HEK293T (cell line): ENCODE data around the gene ZNF679.
"Not testable (repeated sequence)": the region's sequence is repeated elsewhere in the genome, so short reads cannot be mapped to it uniquely, and the experiment has no call there.

Source experiments
- CTCF ChIA-PET: fragments of 350-600 bp; formaldehyde crosslinking; extraction: SDS; loops from one replicate; lab custom pipeline; 2021; ENCODE audit warnings: antibody characterized with exemption, inconsistent platforms; lab: Yijun Ruan, JAX
- POLR2A ChIA-PET: fragments of 350-600 bp; formaldehyde crosslinking; extraction: SDS; loops from one replicate; lab custom pipeline; 2020; ENCODE audit warnings: antibody characterized with exemption, inconsistent platforms; lab: Yijun Ruan, JAX
- DNase-seq: peaks from one replicate; pipeline ENCODE4 v3.0.0; 2012; ENCODE audit warnings: mixed read lengths; ENCODE audit errors: extremely low spot score
- ARNT ChIP-seq: fragments of 450-650 bp; IDR thresholded peaks from 2 replicates; pipeline ENCODE4 v1.6.1; 2017; ENCODE audit warnings: mild to moderate bottlenecking
- BHLHE40 ChIP-seq: fragments of 450-650 bp; IDR thresholded peaks from 2 replicates; pipeline ENCODE4 v1.6.1; 2016; ENCODE audit warnings: mild to moderate bottlenecking, moderate library complexity, borderline replicate concordance
- CTBP1 ChIP-seq: fragments of 450-650 bp; IDR thresholded peaks from 2 replicates; pipeline ENCODE4 v1.6.1; 2016; ENCODE audit warnings: borderline replicate concordance
- ELF4 ChIP-seq: fragments of 450-650 bp; IDR thresholded peaks from 2 replicates; pipeline ENCODE4 v1.6.1; 2017; ENCODE audit warnings: antibody characterized with exemption
- FOXA1 ChIP-seq: fragments of 450-650 bp; IDR thresholded peaks from 2 replicates; pipeline ENCODE4 v1.6.1; 2016; ENCODE audit warnings: mild to moderate bottlenecking
- FOXK2 ChIP-seq: fragments of 450-650 bp; IDR thresholded peaks from 2 replicates; pipeline ENCODE4 v1.6.1; 2016; ENCODE audit warnings: mild to moderate bottlenecking
- FOXM1 ChIP-seq: fragments of 450-650 bp; IDR thresholded peaks from 2 replicates; pipeline ENCODE4 v1.6.1; 2017; ENCODE audit warnings: mild to moderate bottlenecking, borderline replicate concordance
- HDGF ChIP-seq: fragments of 450-650 bp; IDR thresholded peaks from 2 replicates; pipeline ENCODE4 v1.6.1; 2017; ENCODE audit warnings: antibody characterized with exemption, borderline replicate concordance
- L3MBTL2 ChIP-seq: fragments of 450-650 bp; conservative IDR thresholded peaks from 2 replicates; pipeline ENCODE4 v1.6.1; 2016; ENCODE audit warnings: mild to moderate bottlenecking
- LEF1 ChIP-seq: fragments of 450-650 bp; IDR thresholded peaks from 2 replicates; pipeline ENCODE4 v1.6.1; 2017; ENCODE audit warnings: mild to moderate bottlenecking, borderline replicate concordance
- NFRKB ChIP-seq: fragments of 450-650 bp; IDR thresholded peaks from 2 replicates; pipeline ENCODE4 v1.6.1; 2016; ENCODE audit warnings: mild to moderate bottlenecking, moderate library complexity
- SP1 ChIP-seq: fragments of 450-650 bp; IDR thresholded peaks from 2 replicates; pipeline ENCODE4 v1.6.1; 2017
- SUZ12 ChIP-seq: fragments of 450-650 bp; IDR thresholded peaks from 2 replicates; pipeline ENCODE4 v1.6.1; 2016; ENCODE audit warnings: mild to moderate bottlenecking
- TARDBP ChIP-seq: fragments of 450-650 bp; IDR thresholded peaks from 2 replicates; pipeline ENCODE4 v1.6.1; 2016
- ZNF384 ChIP-seq: fragments of 450-650 bp; IDR thresholded peaks from 2 replicates; pipeline ENCODE4 v1.6.1; 2016
- TF ChIP-seq, protein P1 (sequence below): fragments of 450-650 bp; IDR thresholded peaks from 2 replicates; pipeline ENCODE4 v1.6.1; 2016

The ZNF679 gene

DNA sequence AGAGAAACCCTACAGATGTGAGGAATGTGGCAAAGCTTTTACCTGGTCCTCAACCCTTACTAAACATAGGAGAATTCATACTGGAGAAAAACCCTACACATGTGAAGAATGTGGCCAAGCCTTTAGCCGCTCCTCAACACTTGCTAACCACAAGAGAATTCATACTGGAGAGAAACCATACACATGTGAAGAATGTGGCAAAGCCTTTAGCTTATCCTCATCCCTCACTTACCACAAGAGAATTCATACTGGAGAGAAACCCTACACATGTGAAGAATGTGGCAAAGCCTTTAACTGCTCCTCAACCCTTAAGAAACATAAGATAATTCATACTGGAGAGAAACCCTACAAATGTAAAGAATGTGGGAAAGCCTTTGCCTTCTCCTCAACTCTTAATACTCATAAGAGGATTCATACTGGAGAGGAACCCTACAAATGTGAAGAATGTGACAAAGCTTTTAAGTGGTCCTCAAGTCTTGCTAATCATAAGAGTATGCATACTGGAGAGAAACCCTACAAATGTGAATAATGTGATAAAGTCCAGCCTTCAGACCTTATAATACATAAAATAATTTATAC, 38.2 kb downstream of the ZNF679 start:
- no peak for TF ChIP-seq BHLHE40
- TF ChIP-seq CTBP1: no peak
- TF ChIP-seq ZNF384: no peak
- no peak for TF ChIP-seq LEF1
- TF ChIP-seq TARDBP: no peak
- TF ChIP-seq SUZ12: no peak
- TF ChIP-seq FOXK2: no peak
- no peak for TF ChIP-seq HDGF
- no peak for TF ChIP-seq FOXA1
- ChIA-PET POLR2A (no interaction called here), CTCF (no interaction called here)
- DNase-seq: no peak

- no peak for DNase-seq
- ChIA-PET POLR2A (no interaction called here), CTCF (no interaction called here)
- TF ChIP-seq, protein P1, sequence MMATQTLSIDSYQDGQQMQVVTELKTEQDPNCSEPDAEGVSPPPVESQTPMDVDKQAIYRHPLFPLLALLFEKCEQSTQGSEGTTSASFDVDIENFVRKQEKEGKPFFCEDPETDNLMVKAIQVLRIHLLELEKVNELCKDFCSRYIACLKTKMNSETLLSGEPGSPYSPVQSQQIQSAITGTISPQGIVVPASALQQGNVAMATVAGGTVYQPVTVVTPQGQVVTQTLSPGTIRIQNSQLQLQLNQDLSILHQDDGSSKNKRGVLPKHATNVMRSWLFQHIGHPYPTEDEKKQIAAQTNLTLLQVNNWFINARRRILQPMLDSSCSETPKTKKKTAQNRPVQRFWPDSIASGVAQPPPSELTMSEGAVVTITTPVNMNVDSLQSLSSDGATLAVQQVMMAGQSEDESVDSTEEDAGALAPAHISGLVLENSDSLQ: no peak
- TF ChIP-seq BHLHE40: no peak
- TF ChIP-seq ZNF384: no peak
- TF ChIP-seq SUZ12: no peak
- no peak for TF ChIP-seq FOXM1
- TF ChIP-seq FOXA1: no peak
- no peak for TF ChIP-seq HDGF
- no peak for TF ChIP-seq ARNT
- TF ChIP-seq FOXK2: no peak
- TF ChIP-seq LEF1: no peak
- TF ChIP-seq NFRKB: no peak
- TF ChIP-seq ELF4: no peak
- TF ChIP-seq CTBP1: no peak
- TF ChIP-seq L3MBTL2: no peak
- no peak for TF ChIP-seq TARDBP
- TF ChIP-seq SP1: no peak
Observed at GRCh38 chr7:64277630-64278029, 49.4 kb downstream of the ZNF679 start.

- TF ChIP-seq CTBP1 (no peak), TARDBP (no peak), SP1 (no peak)
- POLR2A ChIA-PET: no interaction called here
- no peak for DNase-seq
- CTCF ChIA-PET: no interaction called here
Observed at GRCh38 chr7:64294701-64295420, 66.6 kb downstream of the ZNF679 start.

GRCh38 chr7:64297418-64297817, 69.1 kb downstream of the ZNF679 start:
- CTCF ChIA-PET, POLR2A ChIA-PET, DNase-seq: not testable (repeated sequence)

GRCh38 chr7:64300641-64301405, 72.5 kb downstream of the ZNF679 start:
- ChIA-PET POLR2A (no interaction called here), CTCF (no interaction called here)
- no peak for TF ChIP-seq TARDBP
- no peak for TF ChIP-seq ARNT
- TF ChIP-seq BHLHE40: no peak
- no peak for TF ChIP-seq SP1
- TF ChIP-seq HDGF: no peak
- no peak for TF ChIP-seq FOXK2
- TF ChIP-seq, protein P1: no peak
- no peak for TF ChIP-seq LEF1
- TF ChIP-seq CTBP1: no peak
- TF ChIP-seq ZNF384: no peak
- no peak for TF ChIP-seq L3MBTL2
- TF ChIP-seq NFRKB: no peak
- no peak for TF ChIP-seq SUZ12
- TF ChIP-seq FOXM1: no peak
- no peak for TF ChIP-seq ELF4
- DNase-seq: no peak

- ChIA-PET CTCF (no interaction called here), POLR2A (interaction anchor here (0.7 to 2.3 kb wide), 3 partner anchors 10 to 255 kb away, joined by 4 to 10 read pairs (median 5); partner anchors contain the start of gene ZNF680)
- peak; percentile 78 for DNase-seq
- TF ChIP-seq NFRKB (no peak), ELF4 (0 out of 2 replicates have a peak, but pooled peaks have one; percentile 18), ARNT (no peak), L3MBTL2 (peak; percentile 72), HDGF (no peak), LEF1 (no peak), CTBP1 (no peak)
- TF ChIP-seq, protein P1: no peak
Observed at GRCh38 chr7:64307254-64308015, 79.2 kb downstream of the ZNF679 start.
